ENCODE measurements around the gene AOX1.

GRCh38 chr2:200622106-200622505 lies 36.3 kb downstream of the AOX1 start:
- TF ChIP-seq CREB1 (CRISPR knock-in tag; IDR thresholded peaks at IDR 0.05; ENCODE audit: low read depth) (no peak), REST (IDR thresholded peaks at IDR 0.05; ENCODE audit: unreplicated experiment) (no peak), POLR2AphosphoS5 (IDR thresholded peaks at IDR 0.05; ENCODE audit: low read depth) (no peak)

Data from GM23338 (cell line).